Chondrocyte (in vitro differentiated cells): ENCODE measurements around the gene INTS6. TPM values are rescaled to one million over a fixed set of nuclear protein-coding genes. Genes with fewer than 3 reads are reported as not detected.

Source experiments
- DNase-seq: peaks from one replicate; pipeline ENCODE4 v3.0.0; 2021; ENCODE audit warnings: mixed read lengths, low spot score
- H3K27ac Mint-ChIP-seq: one replicate; pipeline ENCODE4 v1.8.0; 2021; ENCODE audit warnings: mild to moderate bottlenecking, moderate library complexity, mixed read lengths; ENCODE audit not compliant: unreplicated experiment
- H3K27me3 Mint-ChIP-seq: 2 replicates; pipeline ENCODE4 v1.8.0; 2021; ENCODE audit warnings: low read depth, mixed read lengths
- H3K36me3 Mint-ChIP-seq: 2 replicates; pipeline ENCODE4 v1.8.0; 2021; ENCODE audit warnings: low read depth, mixed read lengths
- H3K4me1 Mint-ChIP-seq: 2 replicates; pipeline ENCODE4 v1.8.0; 2021; ENCODE audit warnings: low read depth, mild to moderate bottlenecking, mixed read lengths
- H3K4me3 Mint-ChIP-seq: one replicate; pipeline ENCODE4 v1.8.0; 2021; ENCODE audit warnings: mild to moderate bottlenecking, moderate library complexity, mixed read lengths; ENCODE audit not compliant: unreplicated experiment
- H3K9me3 Mint-ChIP-seq: 2 replicates; pipeline ENCODE4 v1.8.0; 2021; ENCODE audit warnings: low read depth, mixed read lengths
- CTCF ChIP-seq: fragments of 200-600 bp; sonication (generic); IDR thresholded peaks from 2 replicates; pipeline ENCODE4 v1.5.0; 2021; ENCODE audit warnings: antibody characterized with exemption, mild to moderate bottlenecking, moderate library complexity
- total RNA-seq: library from RNA; stranded (reverse); gene quantifications from 3 replicates; pipeline ENCODE4 v1.2.1, GENCODE V29; 2021

INTS6 gene
- total RNA-seq, 1 donor from 2014 or later = 25.6 TPM

GRCh38 chr13:51500687-51501086 lies 47.9 kb upstream of the INTS6 start:
- Mint-ChIP-seq H3K4me3 (no peak overlapping the region), H3K27ac (no peak overlapping the region), H3K36me3 (no peaks in the 10 kb centered on the region), H3K9me3 (peaks cover 3% of the 10 kb centered on the region), H3K27me3 (peaks cover 2% of the 10 kb centered on the region), H3K4me1 (peaks cover 13% of the 10 kb centered on the region)
- no peak for DNase-seq
- no peak for TF ChIP-seq CTCF

GRCh38 chr13:51499841-51500240 lies 47.0 kb upstream of the INTS6 start:
- Mint-ChIP-seq H3K4me3 (no peak overlapping the region), H3K27me3 (peaks cover 2% of the 10 kb centered on the region), H3K4me1 (peaks cover 13% of the 10 kb centered on the region), H3K9me3 (peaks cover 3% of the 10 kb centered on the region), H3K27ac (no peak overlapping the region), H3K36me3 (no peaks in the 10 kb centered on the region)
- no peak for TF ChIP-seq CTCF
- DNase-seq = no peak

GRCh38 chr13:51495316-51495715 lies 42.5 kb upstream of the INTS6 start:
- no peak for DNase-seq
- H3K27ac Mint-ChIP-seq = no peak overlapping the region
- no peak overlapping the region for H3K4me3 Mint-ChIP-seq
- no peak for TF ChIP-seq CTCF
- peaks cover 3% of the 10 kb centered on the region for H3K9me3 Mint-ChIP-seq
- no peaks in the 10 kb centered on the region for H3K36me3 Mint-ChIP-seq
- H3K27me3 Mint-ChIP-seq = peaks cover 2% of the 10 kb centered on the region
- H3K4me1 Mint-ChIP-seq = peaks cover 3% of the 10 kb centered on the region

- Mint-ChIP-seq H3K9me3 (peaks cover 3% of the 10 kb centered on the region), H3K36me3 (no peaks in the 10 kb centered on the region), H3K27ac (no peak overlapping the region), H3K4me3 (no peak overlapping the region), H3K27me3 (peaks cover 2% of the 10 kb centered on the region), H3K4me1 (peaks cover 3% of the 10 kb centered on the region)
- no peak for TF ChIP-seq CTCF
- DNase-seq = no peak
These were observed 41.3 kb upstream of the INTS6 start for GRCh38 chr13:51494156-51494555.

GRCh38 chr13:51488212-51488611 lies 35.4 kb upstream of the INTS6 start:
- Mint-ChIP-seq H3K36me3 (no peaks in the 10 kb centered on the region), H3K9me3 (peaks cover 5% of the 10 kb centered on the region), H3K27ac (no peak overlapping the region), H3K27me3 (no peaks in the 10 kb centered on the region), H3K4me3 (no peak overlapping the region), H3K4me1 (no peaks in the 10 kb centered on the region)
- DNase-seq = no peak
- no peak for TF ChIP-seq CTCF
